A673 (cell line): ENCODE data around the gene FAM184B.

Experiments used
- EZH2 ChIP-seq: fragments of 200-600 bp; sonication (generic); IDR thresholded peaks from 2 replicates; pipeline ENCODE4 v1.6.1; 2017; ENCODE audit warnings: borderline replicate concordance, low read depth, mild to moderate bottlenecking, mixed read lengths, antibody characterized with exemption, low read length; ENCODE audit not compliant: poor library complexity, severe bottlenecking
- TF ChIP-seq, protein P1 (sequence below): fragments of 300-800, 200-600 bp; sonication (generic); conservative IDR thresholded peaks from 2 replicates; pipeline ENCODE4 v1.5.1; 2017; ENCODE audit warnings: low read depth, mild to moderate bottlenecking, antibody characterized with exemption, low read length, moderate library complexity, mixed read lengths

DNA sequence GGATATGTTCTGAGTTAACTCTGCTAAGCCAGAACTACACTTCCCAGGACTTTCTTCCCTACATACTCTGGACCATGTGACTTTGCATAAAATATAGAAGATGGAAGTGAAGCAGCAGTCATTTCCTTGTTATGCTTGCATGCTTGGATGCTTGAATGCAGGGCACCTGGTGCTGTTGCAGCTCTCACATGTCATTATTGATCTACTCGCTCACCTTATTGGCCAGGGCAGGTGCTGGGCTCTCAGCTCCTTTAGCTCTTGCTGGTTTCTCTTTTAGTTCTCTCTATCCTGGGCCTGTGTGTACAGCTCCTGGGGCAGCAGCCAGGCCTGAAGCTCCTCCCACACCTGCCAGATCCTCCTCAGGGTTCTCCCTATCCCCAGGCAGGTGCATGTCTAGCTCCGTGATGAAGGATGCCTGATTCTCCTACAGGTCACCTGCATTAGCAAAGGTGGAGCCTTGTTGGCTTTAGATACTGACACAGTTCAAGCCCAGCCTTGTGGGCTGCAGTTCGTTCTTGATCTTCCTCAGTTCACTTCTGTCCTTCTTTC is 113.7 kb downstream of the FAM184B start:
- TF ChIP-seq, protein P1, sequence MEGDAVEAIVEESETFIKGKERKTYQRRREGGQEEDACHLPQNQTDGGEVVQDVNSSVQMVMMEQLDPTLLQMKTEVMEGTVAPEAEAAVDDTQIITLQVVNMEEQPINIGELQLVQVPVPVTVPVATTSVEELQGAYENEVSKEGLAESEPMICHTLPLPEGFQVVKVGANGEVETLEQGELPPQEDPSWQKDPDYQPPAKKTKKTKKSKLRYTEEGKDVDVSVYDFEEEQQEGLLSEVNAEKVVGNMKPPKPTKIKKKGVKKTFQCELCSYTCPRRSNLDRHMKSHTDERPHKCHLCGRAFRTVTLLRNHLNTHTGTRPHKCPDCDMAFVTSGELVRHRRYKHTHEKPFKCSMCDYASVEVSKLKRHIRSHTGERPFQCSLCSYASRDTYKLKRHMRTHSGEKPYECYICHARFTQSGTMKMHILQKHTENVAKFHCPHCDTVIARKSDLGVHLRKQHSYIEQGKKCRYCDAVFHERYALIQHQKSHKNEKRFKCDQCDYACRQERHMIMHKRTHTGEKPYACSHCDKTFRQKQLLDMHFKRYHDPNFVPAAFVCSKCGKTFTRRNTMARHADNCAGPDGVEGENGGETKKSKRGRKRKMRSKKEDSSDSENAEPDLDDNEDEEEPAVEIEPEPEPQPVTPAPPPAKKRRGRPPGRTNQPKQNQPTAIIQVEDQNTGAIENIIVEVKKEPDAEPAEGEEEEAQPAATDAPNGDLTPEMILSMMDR, result no peak
- no peak for TF ChIP-seq EZH2
